ENCODE data around the gene DNAAF8.

GRCh38 chr16:4797805-4798252, 63.5 kb downstream of the DNAAF8 start:
- TF ChIP-seq EZH2phosphoT487 (IDR thresholded peaks at IDR 0.05): no peak
- no peak for TF ChIP-seq CTCF (IDR thresholded peaks at IDR 0.05)
- no peak for TF ChIP-seq EZH2 (IDR thresholded peaks at IDR 0.05)

Measured in neural progenitor cell (in vitro differentiated cells).